HG02759 (cell line): ENCODE results near the gene SLC15A2.
"Not testable (repeated sequence)": the region's sequence is repeated elsewhere in the genome, so short reads cannot be mapped to it uniquely, and the experiment has no call there.

ENCODE experiments used
- ATAC-seq: cut with Tn5 transposase; IDR thresholded peaks from one replicate; pipeline ENCODE4 v1.9.1; 2021; ENCODE audit warnings: mild to moderate bottlenecking, moderate library complexity; ENCODE audit not compliant: unreplicated experiment

SLC15A2 gene

GRCh38 chr3:121924734-121925133 lies 30.5 kb downstream of the SLC15A2 start:
- no peak for ATAC-seq

GRCh38 chr3:121926380-121926779 lies 32.2 kb downstream of the SLC15A2 start:
- no peak for ATAC-seq

GRCh38 chr3:121938141-121938855 lies 44.1 kb downstream of the SLC15A2 start:
- not testable (repeated sequence) for ATAC-seq

- ATAC-seq = no peak
Measured at GRCh38 chr3:121941592-121941991, 47.4 kb downstream of the SLC15A2 start.

GRCh38 chr3:121942116-121942786 lies 48.0 kb downstream of the SLC15A2 start:
- ATAC-seq = no peak

- ATAC-seq = no peak
Measured at GRCh38 chr3:121943431-121943830, 49.2 kb downstream of the SLC15A2 start.

GRCh38 chr3:121948641-121949040 lies 54.4 kb downstream of the SLC15A2 start:
- ATAC-seq = no peak

GRCh38 chr3:121951291-121951919 lies 57.2 kb downstream of the SLC15A2 start:
- ATAC-seq = no peak

- ATAC-seq = no peak
Measured at GRCh38 chr3:121956363-121956762, 62.2 kb downstream of the SLC15A2 start.

GRCh38 chr3:121957674-121958415 lies 63.6 kb downstream of the SLC15A2 start:
- peak; percentile 80 for ATAC-seq

- no peak for ATAC-seq
Measured at GRCh38 chr3:121958801-121959200, 64.6 kb downstream of the SLC15A2 start.

GRCh38 chr3:121961283-121961682 lies 67.1 kb downstream of the SLC15A2 start:
- no peak for ATAC-seq

GRCh38 chr3:121962443-121962842 lies 68.2 kb downstream of the SLC15A2 start:
- no peak for ATAC-seq

GRCh38 chr3:121963608-121964007 lies 69.4 kb downstream of the SLC15A2 start:
- no peak for ATAC-seq

- ATAC-seq = no peak
Measured at GRCh38 chr3:121969631-121970030, 75.4 kb downstream of the SLC15A2 start.

- ATAC-seq = no peak
Measured at GRCh38 chr3:121970047-121970446, 75.8 kb downstream of the SLC15A2 start.

GRCh38 chr3:121974601-121975111 lies 80.5 kb downstream of the SLC15A2 start:
- no peak for ATAC-seq

GRCh38 chr3:121975702-121976302 lies 81.6 kb downstream of the SLC15A2 start:
- no peak for ATAC-seq

- ATAC-seq = no peak
Measured at GRCh38 chr3:121976727-121977126, 82.5 kb downstream of the SLC15A2 start.

- peak; percentile 19 for ATAC-seq
Measured at GRCh38 chr3:121979246-121979645, 85.0 kb downstream of the SLC15A2 start.
